Endothelial cell of umbilical vein (primary cell): ENCODE results near the gene SGK2. TPM values are rescaled to one million over a fixed set of nuclear protein-coding genes. Genes with fewer than 3 reads are reported as not detected.

Experiments
- BruUV-seq: library from RNA; stranded (reverse); fragments of 400-500 nt; replicated peaks from 2 replicates; lab custom pipeline; 2021; lab: Mats Ljungman, UMichigan
- CTCF ChIA-PET: fragments of 300-600, 350-600 bp; sonication (Branson Sonifier 250); formaldehyde crosslinking; loops from one replicate; lab custom pipeline; 2021; ENCODE audit warnings: antibody characterized with exemption, inconsistent platforms; lab: Charles Lee
- POLR2A ChIA-PET: fragments of 300-600, 350-600 bp; sonication (Branson Sonifier 250); formaldehyde crosslinking; loops from one replicate; lab custom pipeline; 2021; ENCODE audit warnings: antibody characterized with exemption, inconsistent platforms; lab: Charles Lee
- DNase-seq: peaks from one replicate; pipeline ENCODE4 v3.0.0-alpha.2; 2011; ENCODE audit warnings: low read depth, low spot score
- FAIRE-seq: peaks from 2 replicates; lab custom pipeline; 2011; peaks lifted over from hg19 to GRCh38; lab: Jason Lieb, UNC
- H2AFZ ChIP-seq: 2 replicates; pipeline ENCODE4 v1.6.0; 2012; ENCODE audit warnings: low read depth, low read length, control low read depth, inconsistent platforms
- H3K27ac ChIP-seq: 2 replicates; pipeline ENCODE4 v1.5.1; 2011; ENCODE audit warnings: low read depth, mild to moderate bottlenecking, control low read depth, low read length, moderate library complexity; ENCODE audit not compliant: insufficient read depth
- H3K27me3 ChIP-seq, 2 experiments: 2 replicates each; pipeline versions ENCODE4 v1.6.0 to v1.6.1; 2011; ENCODE audit warnings: low read length in 2 of 2, mixed read lengths in 1 of 2; ENCODE audit not compliant: control insufficient read depth in 2 of 2, insufficient read depth in 2 of 2
- H3K36me3 ChIP-seq, 2 experiments: 2 replicates in 1 of 2; 3 replicates in 1 of 2; pipeline ENCODE4 v1.5.1; 2011; ENCODE audit warnings: low read length in 2 of 2, mild to moderate bottlenecking in 1 of 2, moderate library complexity in 1 of 2; ENCODE audit not compliant: control insufficient read depth in 2 of 2, insufficient read depth in 2 of 2; ENCODE audit errors: extremely low read depth in 1 of 2
- H3K4me1 ChIP-seq: 3 replicates; pipeline ENCODE4 v1.5.1; 2011; ENCODE audit warnings: mild to moderate bottlenecking, low read length; ENCODE audit not compliant: control insufficient read depth, insufficient read depth; ENCODE audit errors: extremely low read depth
- H3K4me2 ChIP-seq: 2 replicates; pipeline ENCODE4 v1.6.1; 2011; ENCODE audit warnings: low read length, control low read depth, mixed read lengths; ENCODE audit not compliant: insufficient read depth
- H3K4me3 ChIP-seq, 3 experiments: fragments of 200-600 bp in 1 of 3; sonication (generic), shearing (Covaris generic) in 1 of 3; replicated peaks in 1 of 3; 2 replicates each; pipeline ENCODE4 v1.5.1; 2011 to 2016; ENCODE audit warnings: control low read depth in 3 of 3, low read length in 3 of 3, mild to moderate bottlenecking in 2 of 3, inconsistent platforms in 1 of 3, low read depth in 1 of 3, moderate library complexity in 1 of 3; ENCODE audit not compliant: insufficient read depth in 1 of 3
- H3K79me2 ChIP-seq: 2 replicates; pipeline ENCODE4 v1.6.0; 2012; ENCODE audit warnings: low read length, inconsistent platforms; ENCODE audit not compliant: control insufficient read depth, insufficient read depth
- H3K9ac ChIP-seq: replicated peaks from 2 replicates; pipeline ENCODE3; 2011; ENCODE audit warnings: low read length, control low read depth; ENCODE audit not compliant: insufficient read depth; ENCODE audit errors: extremely low read depth
- H3K9me1 ChIP-seq: replicated peaks from 3 replicates; pipeline ENCODE4 v1.6.0; 2011; ENCODE audit warnings: mild to moderate bottlenecking, low read length; ENCODE audit not compliant: control insufficient read depth, insufficient read depth; ENCODE audit errors: extremely low read depth
- H3K9me3 ChIP-seq: replicated peaks from 2 replicates; pipeline ENCODE4 v1.5.1; 2012; ENCODE audit warnings: low read length, inconsistent platforms; ENCODE audit not compliant: control insufficient read depth, insufficient read depth
- H4K20me1 ChIP-seq: replicated peaks from 2 replicates; pipeline ENCODE3; 2011; ENCODE audit warnings: mild to moderate bottlenecking, low read length; ENCODE audit not compliant: control insufficient read depth, insufficient read depth; ENCODE audit errors: extremely low read depth
- CTCF ChIP-seq, 2 donors: IDR thresholded peaks; 1 replicate in 1 of 2; 2 replicates in 1 of 2; pipeline ENCODE4 v1.5.1; 2011; ENCODE audit warnings: low read length in 2 of 2, mild to moderate bottlenecking in 2 of 2, moderate library complexity in 2 of 2, control low read depth in 1 of 2, inconsistent platforms in 1 of 2, low read depth in 1 of 2; ENCODE audit not compliant: insufficient read depth in 1 of 2; ENCODE audit errors: extremely low read depth in 1 of 2
- EZH2 ChIP-seq: IDR thresholded peaks from 2 replicates; pipeline ENCODE4 v1.6.1; 2012; ENCODE audit warnings: borderline replicate concordance, low read depth, mild to moderate bottlenecking, moderate library complexity, low read length, inconsistent platforms; ENCODE audit not compliant: severe bottlenecking
- FOS ChIP-seq: IDR thresholded peaks from 2 replicates; pipeline ENCODE4 v1.6.1; 2011; ENCODE audit warnings: mild to moderate bottlenecking, low read length, moderate library complexity, borderline replicate concordance; ENCODE audit not compliant: insufficient read depth
- GATA2 ChIP-seq: IDR thresholded peaks from 2 replicates; pipeline ENCODE4 v1.7.0; 2011; ENCODE audit warnings: low read depth, mild to moderate bottlenecking, moderate library complexity, mixed read lengths, low read length; ENCODE audit not compliant: insufficient read length, insufficient read depth
- JUN ChIP-seq: IDR thresholded peaks from 2 replicates; pipeline ENCODE4 v1.6.1; 2011; ENCODE audit warnings: borderline replicate concordance, low read depth; ENCODE audit not compliant: insufficient read length, insufficient read depth
- MAX ChIP-seq: IDR thresholded peaks from 2 replicates; pipeline ENCODE4 v1.6.1; 2011; ENCODE audit not compliant: insufficient read depth, insufficient read length
- POLR2A ChIP-seq: IDR thresholded peaks from 2 replicates; pipeline ENCODE4 v1.6.1; 2012; ENCODE audit warnings: low read depth, mild to moderate bottlenecking, control low read depth, low read length
- POLR2AphosphoS5 ChIP-seq: IDR thresholded peaks from 2 replicates; pipeline ENCODE4 v1.6.1; 2012; ENCODE audit warnings: low read depth, mild to moderate bottlenecking, control low read depth, low read length, moderate library complexity; ENCODE audit not compliant: insufficient read depth
- dilution Hi-C: fragments of 300-500 bp; cut with MboI; formaldehyde crosslinking; loops from one replicate; pipeline ENCODE4 v1.15.0; 2019; ENCODE audit warnings: low sequenced_read_pairs; ENCODE audit not compliant: extremely low pct_ligation_motif_present
- intact Hi-C: fragments of 100-400 bp; cut with micrococcal nuclease; formaldehyde crosslinking; loops from one replicate; pipeline ENCODE4 v1.10.0; 2022
- polyA plus RNA-seq, 4 experiments: library from polyadenylated mRNA; depleted of rRNA in 3 of 4; stranded (reverse) in 3 of 4; unstranded in 1 of 4; fragments of >200 nt; gene quantifications; 2 replicates each; pipeline versions ENCODE4 v1.2.1 to v1.2.3, GENCODE V29; 2011 to 2012; ENCODE audit warnings: missing spikeins in 1 of 4
- total RNA-seq: library from RNA; stranded (reverse); gene quantifications from 2 replicates; pipeline ENCODE4 v1.2.3, GENCODE V29; 2021

SGK2 gene
- total and polyA plus RNA-seq, 2 donors (not counting 3 experiments of a cell fraction or from before 2014, with no cell fraction given) = 0.21 to 0.27 TPM

- no peak overlapping the region for H3K4me2 ChIP-seq
- H3K27me3 ChIP-seq = no peaks in the 10 kb centered on the region
- BruUV-seq = no TSS peak
- no peaks in the 10 kb centered on the region for H3K9me3 ChIP-seq
- TF ChIP-seq POLR2AphosphoS5 (no peak), GATA2 (no peak), MAX (no peak), CTCF (IDR thresholded peaks at IDR 0.05; ENCODE audit: extremely low read depth in 1 of 2, insufficient read depth in 1 of 2, low read depth in 1 of 2, low read length in 2 of 2) (no peak), POLR2A (no peak), FOS (no peak), EZH2 (no peak), JUN (no peak)
- H3K9ac ChIP-seq = no peak overlapping the region
- ChIA-PET CTCF (interaction anchor here (1.3 to 6.9 kb wide), 3 partner anchors 7 to 82 kb away, joined by 5 to 48 read pairs (median 5); no protein-coding TSS in a partner anchor), POLR2A (no interaction called here)
- no peaks in the 10 kb centered on the region for H3K4me1 ChIP-seq
- no peaks in the 10 kb centered on the region for H3K36me3 ChIP-seq
- dilution Hi-C loops (no loop called here), intact Hi-C loops (no loop called here)
- no peak overlapping the region for H3K27ac ChIP-seq
- no peaks in the 10 kb centered on the region for H3K79me2 ChIP-seq
- FAIRE-seq (no peak), DNase-seq (no peak)
- no peak overlapping the region for H3K4me3 ChIP-seq
- no peaks in the 10 kb centered on the region for H4K20me1 ChIP-seq
- H3K9me1 ChIP-seq = no peaks in the 10 kb centered on the region
- no peak overlapping the region for H2AFZ ChIP-seq
These were observed 28.3 kb upstream of the SGK2 start for GRCh38 chr20:43530321-43531090.
